AG08395 (cell line): ENCODE measurements around the gene BRD3OS.

Experiments
- DNase-seq: peaks from one replicate; pipeline ENCODE4 v3.0.0; 2012; ENCODE audit warnings: mixed read lengths, low spot score

The BRD3OS gene

GRCh38 chr9:134052491-134052890, 27.2 kb downstream of the BRD3OS start:
- no peak for DNase-seq

GRCh38 chr9:134052941-134053340, 27.7 kb downstream of the BRD3OS start:
- no peak for DNase-seq

- no peak for DNase-seq
Measured at GRCh38 chr9:134053401-134053871, 28.2 kb downstream of the BRD3OS start.

GRCh38 chr9:134053941-134054761, 28.9 kb downstream of the BRD3OS start:
- no peak for DNase-seq

- no peak for DNase-seq
Measured at GRCh38 chr9:134054891-134055811, 29.9 kb downstream of the BRD3OS start.

GRCh38 chr9:134055981-134056461, 30.7 kb downstream of the BRD3OS start:
- DNase-seq = peak; percentile 94

GRCh38 chr9:134056483-134057306, 31.4 kb downstream of the BRD3OS start:
- no peak for DNase-seq

GRCh38 chr9:134057307-134057657, 32.0 kb downstream of the BRD3OS start:
- DNase-seq = no peak

- DNase-seq = no peak
Measured at GRCh38 chr9:134057751-134058701, 32.7 kb downstream of the BRD3OS start.

GRCh38 chr9:134058716-134059115, 33.4 kb downstream of the BRD3OS start:
- DNase-seq = no peak

- no peak for DNase-seq
Measured at GRCh38 chr9:134059188-134059641, 33.9 kb downstream of the BRD3OS start.

- no peak for DNase-seq
Measured at GRCh38 chr9:134059661-134060395, 34.5 kb downstream of the BRD3OS start.

- no peak for DNase-seq
Measured at GRCh38 chr9:134060546-134060945, 35.3 kb downstream of the BRD3OS start.

GRCh38 chr9:134061019-134061687, 35.9 kb downstream of the BRD3OS start:
- DNase-seq = no peak

GRCh38 chr9:134061688-134062371, 36.5 kb downstream of the BRD3OS start:
- no peak for DNase-seq

GRCh38 chr9:134062461-134063087, 37.3 kb downstream of the BRD3OS start:
- DNase-seq = no peak

- no peak for DNase-seq
Measured at GRCh38 chr9:134063088-134063570, 37.8 kb downstream of the BRD3OS start.
